K562 (cell line): ENCODE data around the gene IGSF21. TPM values are rescaled to one million over a fixed set of nuclear protein-coding genes. Genes with fewer than 3 reads are reported as not detected.

Source experiments
- ADNP ChIP-seq: fragments of 200-800 bp; sonication (Bioruptor generic); IDR thresholded peaks from 2 replicates; pipeline ENCODE4 v1.6.1; 2016; ENCODE audit warnings: missing genetic modification characterization, missing compliant biosample characterization
- CBFA2T2 ChIP-seq: fragments of 450-650 bp; conservative IDR thresholded peaks from 2 replicates; pipeline ENCODE4 v1.6.1; 2017; ENCODE audit warnings: mild to moderate bottlenecking
- CHD7 ChIP-seq: fragments of 200-600 bp; sonication (generic); IDR thresholded peaks from one replicate; pipeline ENCODE4 v1.6.1; 2012; ENCODE audit warnings: mild to moderate bottlenecking, low read depth, low read length, inconsistent platforms
- HMG20A ChIP-seq: fragments of 450-650 bp; formaldehyde crosslinking; conservative IDR thresholded peaks from 2 replicates; pipeline ENCODE4 v1.4.0; 2020; ENCODE audit warnings: mild to moderate bottlenecking, mixed read lengths
- PHB ChIP-seq: fragments of 250-450 bp; sonication (Bioruptor Pico); IDR thresholded peaks from 2 replicates; pipeline ENCODE4 v1.5.0; 2021
- POLR2AphosphoS2 ChIP-seq: IDR thresholded peaks from 2 replicates; pipeline ENCODE4 v1.6.1; 2012; ENCODE audit warnings: low read length, improper control_type of control experiment
- ZNF143 ChIP-seq: sonication (generic); formaldehyde crosslinking; IDR thresholded peaks from 2 replicates; pipeline ENCODE4 v1.9.0; 2022; ENCODE audit warnings: mild to moderate bottlenecking, missing genetic modification reagents
- polyA plus RNA-seq, 8 experiments: library from polyadenylated mRNA; depleted of rRNA in 4 of 8; stranded (reverse) in 5 of 8; unstranded in 3 of 8; fragments of >200 nt; fragmentation: Nextera tagmentation in 2 of 8; fragmentation: Illumina TruSeq in 1 of 8; extraction: Ambion mirVana in 2 of 8; extraction: Trizol in 1 of 8; gene quantifications; 2 replicates each; pipeline versions ENCODE4 v1.2.1 to v1.2.3, GENCODE V29; 2011 to 2014; ENCODE audit warnings: inconsistent platforms in 1 of 8, missing spikeins in 1 of 8
- total RNA-seq, 7 experiments: library from RNA; depleted of rRNA in 6 of 7; stranded (reverse); fragments of >200 nt in 6 of 7; fragmentation: Illumina TruSeq in 2 of 7; extraction: Trizol in 2 of 7; gene quantifications; 2 replicates each; pipeline versions ENCODE4 v1.2.1 to v1.2.3, GENCODE V29; 2011 to 2021; ENCODE audit warnings: low replicate concordance in 1 of 7

The IGSF21 gene
- total and polyA plus RNA-seq, 9 of the 15 experiments (the other 6 are each of a cell fraction or from before 2014, with no cell fraction given): not detected

- no peak for TF ChIP-seq CHD7
- no peak for TF ChIP-seq PHB (CRISPR knock-in tag)
- TF ChIP-seq POLR2AphosphoS2: no peak
- no peak for TF ChIP-seq CBFA2T2
- no peak for TF ChIP-seq ZNF143 (CRISPR knock-in tag)
- no peak for TF ChIP-seq ADNP (tag)
- TF ChIP-seq HMG20A: no peak
Measured at GRCh38 chr1:18237371-18237770, 129.8 kb downstream of the IGSF21 start (continued).
